Measurements from ENCODE around the gene SIGLEC10.

SIGLEC10 gene

DNA sequence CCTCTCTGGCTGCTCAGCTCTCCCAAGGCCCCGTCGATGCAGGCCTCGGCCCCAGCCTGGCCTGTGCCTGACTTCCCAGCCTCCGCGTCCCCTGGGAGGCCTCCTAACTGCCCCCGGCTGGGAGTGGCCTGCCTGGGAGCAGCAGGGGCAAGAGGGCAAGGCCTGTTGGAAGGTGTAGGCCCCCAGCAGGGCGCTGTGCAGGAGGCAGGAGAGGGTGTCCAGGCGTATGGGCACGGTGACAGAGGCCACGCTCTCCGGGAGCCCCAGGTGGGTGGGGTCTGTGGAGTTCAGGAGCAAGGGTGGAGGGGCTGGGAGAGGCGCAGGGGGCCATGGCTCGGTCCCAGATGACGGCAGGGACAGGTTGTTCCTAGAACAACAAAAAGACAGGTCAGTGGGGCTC lies 28.3 kb downstream of the SIGLEC10 start:
- TF ChIP-seq, protein P1, sequence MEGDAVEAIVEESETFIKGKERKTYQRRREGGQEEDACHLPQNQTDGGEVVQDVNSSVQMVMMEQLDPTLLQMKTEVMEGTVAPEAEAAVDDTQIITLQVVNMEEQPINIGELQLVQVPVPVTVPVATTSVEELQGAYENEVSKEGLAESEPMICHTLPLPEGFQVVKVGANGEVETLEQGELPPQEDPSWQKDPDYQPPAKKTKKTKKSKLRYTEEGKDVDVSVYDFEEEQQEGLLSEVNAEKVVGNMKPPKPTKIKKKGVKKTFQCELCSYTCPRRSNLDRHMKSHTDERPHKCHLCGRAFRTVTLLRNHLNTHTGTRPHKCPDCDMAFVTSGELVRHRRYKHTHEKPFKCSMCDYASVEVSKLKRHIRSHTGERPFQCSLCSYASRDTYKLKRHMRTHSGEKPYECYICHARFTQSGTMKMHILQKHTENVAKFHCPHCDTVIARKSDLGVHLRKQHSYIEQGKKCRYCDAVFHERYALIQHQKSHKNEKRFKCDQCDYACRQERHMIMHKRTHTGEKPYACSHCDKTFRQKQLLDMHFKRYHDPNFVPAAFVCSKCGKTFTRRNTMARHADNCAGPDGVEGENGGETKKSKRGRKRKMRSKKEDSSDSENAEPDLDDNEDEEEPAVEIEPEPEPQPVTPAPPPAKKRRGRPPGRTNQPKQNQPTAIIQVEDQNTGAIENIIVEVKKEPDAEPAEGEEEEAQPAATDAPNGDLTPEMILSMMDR (conservative IDR thresholded peaks at IDR 0.05; ENCODE audit: low read depth, low read length): no peak
- H3K4me3 ChIP-seq (ENCODE audit: low read length): no peak overlapping the region
- DNase-seq (ENCODE audit: low read depth): no peak

DNA sequence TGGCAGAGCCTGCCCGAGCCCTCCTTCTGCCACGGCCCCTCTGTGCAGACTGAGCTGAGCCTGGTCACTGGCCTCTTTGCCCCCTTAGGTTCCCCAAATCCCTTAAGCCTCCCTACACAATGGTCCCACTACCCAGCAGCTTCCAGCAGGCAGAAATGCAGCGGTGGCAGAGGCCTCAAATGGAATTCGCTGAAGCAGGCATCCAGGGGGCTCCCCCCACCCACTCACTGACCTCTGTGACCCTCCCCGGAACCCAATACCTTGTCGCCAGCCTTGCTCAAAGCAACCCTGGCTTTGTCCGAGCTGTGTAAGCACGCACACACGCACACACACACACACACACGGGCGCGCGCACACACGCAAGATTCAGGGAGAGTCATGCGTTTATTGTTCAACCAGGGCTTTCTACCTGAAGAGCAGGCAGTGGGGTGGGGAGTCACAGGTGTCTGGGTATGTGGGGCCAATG lies 29.5 kb downstream of the SIGLEC10 start, which contains the start of gene LIM2:
LIM2 (minus strand) TSS at position 51 of the 466 bp plus-strand sequence. CDS start 531 bp downstream, outside the sequence.
- TF ChIP-seq, protein P1 (conservative IDR thresholded peaks at IDR 0.05; ENCODE audit: low read depth, low read length): no peak
- H3K4me3 ChIP-seq (ENCODE audit: low read length): no peak within 1 kb of the TSS
- DNase-seq (ENCODE audit: low read depth): no peak

DNA sequence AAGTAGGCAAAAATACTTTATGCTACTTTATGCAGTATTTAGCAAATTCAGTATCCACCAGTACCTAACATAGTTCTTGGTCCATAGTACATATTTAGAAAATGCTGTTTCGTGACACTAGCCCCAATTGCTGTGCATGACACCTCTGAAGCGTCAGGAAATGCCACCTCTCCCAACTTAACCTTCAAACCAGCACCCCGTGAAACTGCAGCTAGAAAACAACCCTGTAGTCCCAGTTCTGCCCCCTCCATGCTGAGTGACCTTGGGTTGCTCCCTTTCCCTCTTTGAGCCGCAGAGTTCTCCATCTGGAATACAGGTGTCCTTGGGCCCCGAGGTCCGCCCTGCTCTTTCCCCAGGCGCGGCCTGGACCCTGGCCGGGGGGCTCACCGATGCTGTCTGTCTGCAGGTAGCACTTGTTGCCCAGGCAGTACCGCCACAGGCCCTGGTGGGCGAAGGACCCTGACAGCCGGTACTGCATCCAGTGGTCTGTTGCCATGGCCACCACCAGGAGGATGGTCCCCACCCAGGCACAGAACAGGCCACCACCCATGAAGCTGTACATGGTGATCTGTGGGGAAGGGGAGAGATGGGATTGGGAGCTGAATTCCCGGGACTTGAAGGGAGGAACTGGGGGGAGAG lies 30.4 kb downstream of the SIGLEC10 start:
- TF ChIP-seq, protein P1 (conservative IDR thresholded peaks at IDR 0.05; ENCODE audit: low read depth, low read length): no peak
- H3K4me3 ChIP-seq (ENCODE audit: low read length): no peak overlapping the region
- DNase-seq (ENCODE audit: low read depth): no peak

DNA sequence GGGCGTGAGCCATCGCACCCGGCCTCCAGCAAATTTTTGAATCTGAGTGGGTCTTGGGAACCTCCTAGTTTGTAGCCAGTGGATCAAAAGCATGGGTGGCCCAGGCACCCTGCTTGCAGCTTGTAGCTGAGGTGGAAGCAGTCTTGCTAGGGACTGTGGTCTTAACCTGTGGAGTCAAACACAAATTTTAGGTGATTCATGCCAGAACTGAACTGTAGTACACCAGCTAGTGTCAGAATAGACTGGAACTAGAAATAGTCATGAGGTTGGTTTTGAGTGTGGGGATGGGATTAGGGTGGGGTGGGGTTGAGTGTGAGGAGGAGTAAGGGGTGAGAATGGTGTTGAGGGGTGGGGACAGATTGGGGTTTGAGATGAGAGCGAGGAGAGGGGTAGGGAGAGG lies 35.4 kb downstream of the SIGLEC10 start:
- H3K4me3 ChIP-seq (ENCODE audit: low read length): no peak overlapping the region
- DNase-seq (ENCODE audit: low read depth): no peak
- TF ChIP-seq, protein P1 (conservative IDR thresholded peaks at IDR 0.05; ENCODE audit: low read depth, low read length): no peak

DNA sequence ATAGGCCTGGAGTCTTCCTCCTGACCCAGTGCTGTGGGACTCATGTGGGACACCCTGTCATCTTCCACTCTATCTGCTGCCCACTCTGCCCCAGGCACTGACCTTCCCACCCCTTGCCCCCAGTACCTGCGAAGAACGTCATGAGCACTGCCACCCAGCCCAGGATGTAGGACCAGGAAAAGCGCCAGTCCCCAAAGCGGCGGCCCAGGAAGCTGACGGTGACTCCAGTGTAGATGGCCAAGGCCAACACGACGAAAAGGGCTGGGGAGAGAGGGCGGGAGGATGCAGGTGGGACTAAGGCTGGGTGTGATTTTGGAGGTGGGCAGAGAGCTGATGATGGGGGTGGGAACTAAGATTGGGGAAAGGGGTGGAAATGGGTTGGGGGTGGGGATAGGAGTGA lies 37.1 kb downstream of the SIGLEC10 start:
- no peak overlapping the region for H3K4me3 ChIP-seq (ENCODE audit: low read length)
- DNase-seq (ENCODE audit: low read depth): no peak
- TF ChIP-seq, protein P1 (conservative IDR thresholded peaks at IDR 0.05; ENCODE audit: low read depth, low read length): no peak

DNA sequence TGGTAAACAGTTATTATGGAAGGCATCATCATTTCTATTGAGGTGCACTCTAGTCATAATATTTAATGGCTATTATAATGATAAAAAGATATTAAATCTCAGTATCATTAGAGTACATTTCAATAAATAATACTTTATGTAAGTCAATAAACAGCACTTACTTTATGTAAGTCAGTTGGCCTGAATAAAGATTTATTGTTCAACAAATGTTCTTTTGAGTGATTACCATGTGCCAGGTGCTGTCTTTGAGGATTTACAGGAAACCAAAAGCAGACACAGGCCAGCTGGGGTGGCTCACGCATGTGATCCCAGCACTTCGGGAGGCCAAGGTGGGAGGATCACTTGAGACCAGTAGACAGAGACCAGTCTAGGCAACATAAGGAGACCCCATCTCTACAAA lies 40.0 kb downstream of the SIGLEC10 start:
- no peak overlapping the region for H3K4me3 ChIP-seq (ENCODE audit: low read length)
- TF ChIP-seq, protein P1 (conservative IDR thresholded peaks at IDR 0.05; ENCODE audit: low read depth, low read length): no peak

DNA sequence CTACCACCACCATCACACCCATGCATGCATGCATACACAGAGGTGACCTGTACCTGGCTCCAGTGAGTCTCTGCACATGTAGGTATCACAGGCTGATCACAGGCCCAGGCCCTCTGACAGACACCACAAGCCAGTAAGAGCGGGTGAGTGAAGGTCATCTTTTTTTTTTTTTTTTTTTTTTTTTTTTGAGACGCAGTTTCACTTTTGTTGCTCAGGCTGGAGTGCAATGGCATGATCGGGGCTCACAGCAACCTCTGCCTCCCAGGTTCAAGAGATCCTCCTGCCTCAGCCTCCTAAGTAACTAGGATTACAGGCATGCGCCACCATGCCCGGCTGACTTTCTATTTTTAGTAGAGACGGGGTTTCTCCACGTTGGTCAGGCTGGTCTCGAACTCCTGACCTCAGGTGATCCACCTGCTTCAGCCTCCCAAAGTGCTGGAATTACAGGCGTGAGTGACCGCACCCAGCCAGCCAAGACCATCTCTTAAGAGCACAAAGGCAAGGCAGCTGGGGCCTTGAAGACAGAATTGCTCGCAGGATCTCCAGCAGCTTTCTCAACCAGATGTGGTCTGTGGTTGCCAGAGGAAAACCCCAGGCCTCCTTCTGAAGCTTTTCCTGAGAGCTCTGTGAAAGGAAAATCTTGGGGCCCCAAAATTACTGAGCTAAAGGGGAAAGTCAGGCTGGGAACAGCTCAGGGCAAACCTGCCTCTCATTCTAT lies 41.8 kb downstream of the SIGLEC10 start:
- no peak overlapping the region for H3K4me3 ChIP-seq (ENCODE audit: low read length)
- DNase-seq (ENCODE audit: low read depth): no peak
- TF ChIP-seq, protein P1 (conservative IDR thresholded peaks at IDR 0.05; ENCODE audit: low read depth, low read length): no peak

More for the DNA sequence above, 40.0 kb downstream of the SIGLEC10 start:
- no peak for DNase-seq (ENCODE audit: low read depth)

Data from retinal pigment epithelial cell (primary cell).